Heart right ventricle (tissue), 16 donors: ENCODE results near the gene FILIP1L. TPM values are rescaled to one million over a fixed set of nuclear protein-coding genes. Genes with fewer than 3 reads are reported as not detected.

Experiments used
- ATAC-seq, 8 donors: fragments of 200-7000 bp; cut with Tn5 transposase; one replicate each; pipeline ENCODE4 v1.9.1; 2020; ENCODE audit warnings: mild to moderate bottlenecking in 8 of 8, moderate library complexity in 8 of 8, moderate number of reproducible peaks in 1 of 8
- DNase-seq, 2 donors: peaks; one replicate each; pipeline ENCODE4 v3.0.0-alpha.2; 2020
- H3K27ac ChIP-seq, 10 donors: fragments of 200-600 bp; sonication (generic) in 2 of 10; one replicate each; pipeline versions ENCODE4 v1.5.0 to v1.8.0; 2020 to 2022; ENCODE audit warnings: mild to moderate bottlenecking in 3 of 10
- H3K27me3 ChIP-seq, 7 donors: fragments of 200-600 bp; one replicate each; pipeline ENCODE4 v1.8.0; 2021 to 2022; ENCODE audit warnings: mild to moderate bottlenecking in 2 of 7
- H3K36me3 ChIP-seq, 9 donors: fragments of 200-600 bp; sonication (generic) in 1 of 9; one replicate each; pipeline versions ENCODE4 v1.5.0 to v1.8.0; 2020 to 2022; ENCODE audit warnings: mild to moderate bottlenecking in 2 of 9
- H3K4me1 ChIP-seq, 9 donors: fragments of 200-600 bp; sonication (generic) in 1 of 9; one replicate each; pipeline versions ENCODE4 v1.5.0 to v1.8.0; 2020 to 2022; ENCODE audit warnings: mild to moderate bottlenecking in 4 of 9
- H3K4me3 ChIP-seq, 10 donors: fragments of 200-600 bp; sonication (generic) in 2 of 10; one replicate each; pipeline versions ENCODE4 v1.5.0 to v1.8.0; 2020 to 2022; ENCODE audit warnings: mild to moderate bottlenecking in 7 of 10, moderate library complexity in 2 of 10
- H3K9me3 ChIP-seq, 11 donors: fragments of 200-600 bp in 10 of 11; sonication (generic) in 2 of 11; one replicate each; pipeline versions ENCODE4 v1.5.0 to v1.8.0; 2013 to 2022; ENCODE audit warnings: mild to moderate bottlenecking in 2 of 11, control low read depth in 1 of 11, moderate library complexity in 1 of 11
- WGBS, 2 donors: extraction: QIAGEN DNeasy Blood & Tissue Kit; methylation state at CpG; one replicate each; pipeline ENCODE4 v1.1.7; 2013; ENCODE audit warnings: inconsistent platforms in 1 of 2; 5-methylcytosine and 5-hydroxymethylcytosine counted together
- intact Hi-C, 10 donors: fragments of 100-400 bp; cut with DNase I; formaldehyde crosslinking; loops; one replicate each; pipeline versions ENCODE4 v1.11.1 to v1.14.2; 2022
- polyA plus RNA-seq, 2 donors: library from polyadenylated mRNA; stranded (reverse); fragments of 200-250 nt; gene quantifications; one replicate each; pipeline ENCODE4 v1.2.3, GENCODE V29; 2013
- total RNA-seq, 10 donors: library from RNA; stranded (reverse); fragmentation: NEBNext Ultra II Directional in 3 of 10; extraction: Animal tissue kit (Norgen Biotek cat#: 25700) in 3 of 10; gene quantifications; one replicate each; pipeline versions ENCODE4 v1.2.1 to v1.2.4, GENCODE V29; 2021 to 2023
- TF ChIP-seq, protein P1 (sequence below), 9 donors: fragments of 200-600 bp; sonication (generic) in 2 of 9; IDR thresholded peaks; one replicate each; pipeline versions ENCODE4 v1.5.0 to v1.8.0; 2021 to 2022; ENCODE audit warnings: antibody characterized with exemption in 9 of 9, mild to moderate bottlenecking in 5 of 9, moderate library complexity in 1 of 9
- donor health status: Arrhythmogenic right ventricular cardiomyopathy.
- donor health status: ischemic (EF 13 %, LVEDD 7.1; RV severe dilation, severe dysfunction).
- donor health status: healthy with polysubstance abuse.
- donor health status: DM: no; HTN: yes; CAD: no.
- donor health status: DM: no; HTN: no; CAD: no.
- donor health status: ischemic (EF 25% LVEDD 6.9; RV normal size, moderate dysfunction).
- donor health status: ischemic (EF 25% LVEDD 5.7; RV mildly dilated, moderate dysfunction).
- donor health status: healthy.
- donor health status: DM: yes; HTN: yes; CAD: no.
- donor health status: Ischemic cardiomyopathy.
- donor health status: ischemic (EF 35%, LVEDD 5.7; RV mildly dilated, moderate dysfunction).
- donor health status: nonischemic (EF 11% LVEDD 7.7; RV severe dilation, severe dysfunction).
- donor health status: DM: yes; HTN: yes; CAD: no.
- donor health status: PGD.
- donor health status: ischemic (EF 29% LVEDD 5.4; RV normal size, mild dysfunction).
- donor health status: nonischemic (EF 23%, LVEDD 6.1; RV moderate dilation, normal function).

Gene FILIP1L
- total and polyA plus RNA-seq, 12 donors = 15.9 to 134 (median 64.3) TPM

- Histone ChIP-seq H3K27ac (peak overlapping the region; percentile 70 to 98 (median 94)), H3K4me3 (peak overlapping the region; percentile 55 to 88 (median 75)), H3K9me3 (no peaks in the 10 kb centered on the region), H3K27me3 (no peaks in the 10 kb centered on the region), H3K4me1 (peaks cover 2 to 65% (median 44%) of the 10 kb centered on the region in 9 donors), H3K36me3 (peaks cover 0 to 8% (median 0%) of the 10 kb centered on the region in 9 donors)
- intact Hi-C loops = loop anchor here in 6 of 10 donors (2.0 to 10.0 kb wide), 9 partner anchors 31 to 289 kb away; no protein-coding TSS in a partner anchor
- TF ChIP-seq, protein P1, sequence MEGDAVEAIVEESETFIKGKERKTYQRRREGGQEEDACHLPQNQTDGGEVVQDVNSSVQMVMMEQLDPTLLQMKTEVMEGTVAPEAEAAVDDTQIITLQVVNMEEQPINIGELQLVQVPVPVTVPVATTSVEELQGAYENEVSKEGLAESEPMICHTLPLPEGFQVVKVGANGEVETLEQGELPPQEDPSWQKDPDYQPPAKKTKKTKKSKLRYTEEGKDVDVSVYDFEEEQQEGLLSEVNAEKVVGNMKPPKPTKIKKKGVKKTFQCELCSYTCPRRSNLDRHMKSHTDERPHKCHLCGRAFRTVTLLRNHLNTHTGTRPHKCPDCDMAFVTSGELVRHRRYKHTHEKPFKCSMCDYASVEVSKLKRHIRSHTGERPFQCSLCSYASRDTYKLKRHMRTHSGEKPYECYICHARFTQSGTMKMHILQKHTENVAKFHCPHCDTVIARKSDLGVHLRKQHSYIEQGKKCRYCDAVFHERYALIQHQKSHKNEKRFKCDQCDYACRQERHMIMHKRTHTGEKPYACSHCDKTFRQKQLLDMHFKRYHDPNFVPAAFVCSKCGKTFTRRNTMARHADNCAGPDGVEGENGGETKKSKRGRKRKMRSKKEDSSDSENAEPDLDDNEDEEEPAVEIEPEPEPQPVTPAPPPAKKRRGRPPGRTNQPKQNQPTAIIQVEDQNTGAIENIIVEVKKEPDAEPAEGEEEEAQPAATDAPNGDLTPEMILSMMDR (IDR thresholded peaks at IDR 0.05) = peak in 3 of 9 donors; percentile 23 to 40 (median 40)
- 2 to 3% methylated on average over 63 of the region's 63 CpGs for WGBS, 2 donors
- DNase-seq (peak; percentile 84 to 86), ATAC-seq (peak; percentile 94 to 97 (median 94))
These were observed 238.1 kb downstream of the FILIP1L start for GRCh38 chr3:99875929-99876841.

GRCh38 chr3:99875581-99875928, 238.7 kb downstream of the FILIP1L start:
- Histone ChIP-seq H3K4me1 (peaks cover 0 to 65% (median 43%) of the 10 kb centered on the region in 9 donors), H3K27me3 (no peaks in the 10 kb centered on the region), H3K27ac (peak overlapping the region; percentile 70 to 98 (median 94)), H3K9me3 (no peaks in the 10 kb centered on the region), H3K36me3 (peaks cover 0 to 14% (median 0%) of the 10 kb centered on the region in 9 donors), H3K4me3 (peak overlapping the region; percentile 55 to 88 (median 75))
- intact Hi-C loops = loop anchor here in 6 of 10 donors (2.0 to 10.0 kb wide), 8 partner anchors 31 to 289 kb away; no protein-coding TSS in a partner anchor
- ATAC-seq (peak in 7 of 8 donors; percentile 35 to 66 (median 53)), DNase-seq (no peak)
- TF ChIP-seq, protein P1 (IDR thresholded peaks at IDR 0.05) = no peak
- WGBS, 2 donors = 2 to 4% methylated on average over 6 of the region's 6 CpGs

- 43 to 53% methylated on average over 3 of the region's 3 CpGs for WGBS, 2 donors
- no peaks in the 10 kb centered on the region for H3K27me3 ChIP-seq
- ATAC-seq (no peak), DNase-seq (no peak)
- peak overlapping the region; percentile 55 to 88 (median 75) for H3K4me3 ChIP-seq
- TF ChIP-seq, protein P1 (IDR thresholded peaks at IDR 0.05) = no peak
- H3K4me1 ChIP-seq = peaks cover 0 to 71% (median 52%) of the 10 kb centered on the region in 9 donors
- intact Hi-C loops = loop anchor here in 6 of 10 donors (2.0 to 10.0 kb wide), 8 partner anchors 30 to 290 kb away; no protein-coding TSS in a partner anchor
- H3K27ac ChIP-seq = peak overlapping the region in 9 of 10 donors; percentile 88 to 98 (median 94)
- peaks cover 0 to 24% (median 0%) of the 10 kb centered on the region in 9 donors for H3K36me3 ChIP-seq
- H3K9me3 ChIP-seq = no peaks in the 10 kb centered on the region
These were observed 239.9 kb downstream of the FILIP1L start for GRCh38 chr3:99874237-99875002.
